GM21576 (cell line): ENCODE data around the gene CLDN7.

ENCODE experiments used
- ATAC-seq: cut with Tn5 transposase; IDR thresholded peaks from one replicate; pipeline ENCODE4 v1.9.1; 2021; ENCODE audit warnings: mild to moderate bottlenecking, moderate library complexity; ENCODE audit not compliant: unreplicated experiment

CLDN7 gene

DNA sequence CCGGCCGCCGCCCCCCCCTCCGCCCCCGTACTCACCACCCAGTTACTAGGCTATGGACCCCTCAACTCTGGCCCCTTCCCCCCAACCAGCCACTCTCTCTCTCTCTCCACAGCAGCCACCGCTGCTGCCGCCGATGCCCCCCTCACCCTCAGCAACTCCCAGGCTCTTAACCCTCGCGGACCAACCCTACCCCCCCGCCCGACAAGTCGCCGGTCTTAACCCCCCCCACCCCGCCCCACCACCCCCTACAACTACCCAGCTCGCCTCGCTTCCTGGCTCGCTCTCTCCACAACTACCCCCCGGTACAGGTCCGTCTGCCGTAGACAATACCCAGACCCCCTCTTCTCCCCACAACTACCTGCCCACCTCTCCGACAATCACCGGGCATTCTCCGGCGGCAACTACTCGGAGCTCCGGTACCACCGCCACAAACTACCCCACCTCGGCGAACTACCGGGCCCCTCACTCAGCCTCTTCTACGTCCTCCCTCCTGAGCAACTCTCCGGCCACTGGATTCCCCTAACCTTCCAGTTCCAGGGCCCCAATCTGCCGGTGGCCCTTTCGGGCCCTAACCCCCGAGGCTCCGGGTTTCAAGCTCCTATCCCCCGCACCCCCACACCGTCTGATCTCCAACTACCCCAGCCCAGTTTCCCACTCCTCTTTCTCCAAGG lies 23.7 kb downstream of the CLDN7 start:
- ATAC-seq, result no peak

DNA sequence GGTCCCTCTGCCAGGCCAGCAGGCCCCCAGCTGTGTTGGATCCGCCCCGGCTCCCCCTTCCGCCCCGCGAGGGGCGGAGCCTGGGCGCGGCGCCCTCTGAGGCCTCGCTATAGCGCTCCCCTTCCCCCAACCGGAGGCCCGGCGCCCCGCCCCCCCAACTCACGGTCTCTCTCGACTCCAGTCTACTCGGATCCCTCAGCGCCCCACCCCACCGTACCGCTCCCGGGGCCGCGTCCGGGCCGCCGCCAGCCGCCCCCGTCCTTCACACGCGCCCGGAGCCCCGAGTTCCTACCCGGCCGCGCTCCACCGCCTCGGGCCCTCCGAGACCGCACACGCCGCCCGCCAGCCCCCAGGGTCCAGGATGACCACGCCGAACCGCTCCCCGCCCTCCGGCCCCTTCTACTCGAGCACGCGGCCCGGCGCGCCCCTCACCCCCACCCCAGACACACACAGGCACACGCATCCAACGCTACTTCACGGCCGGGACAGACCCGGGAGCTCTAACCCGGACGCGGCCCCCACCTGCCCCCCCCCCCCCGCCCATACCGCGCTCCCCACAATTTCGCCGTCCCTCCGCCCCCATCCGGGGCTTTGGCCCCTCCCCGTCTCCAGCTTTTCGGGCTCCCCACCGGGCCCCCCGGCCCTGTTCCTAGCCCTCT lies 24.4 kb downstream of the CLDN7 start:
- ATAC-seq, result no peak

DNA sequence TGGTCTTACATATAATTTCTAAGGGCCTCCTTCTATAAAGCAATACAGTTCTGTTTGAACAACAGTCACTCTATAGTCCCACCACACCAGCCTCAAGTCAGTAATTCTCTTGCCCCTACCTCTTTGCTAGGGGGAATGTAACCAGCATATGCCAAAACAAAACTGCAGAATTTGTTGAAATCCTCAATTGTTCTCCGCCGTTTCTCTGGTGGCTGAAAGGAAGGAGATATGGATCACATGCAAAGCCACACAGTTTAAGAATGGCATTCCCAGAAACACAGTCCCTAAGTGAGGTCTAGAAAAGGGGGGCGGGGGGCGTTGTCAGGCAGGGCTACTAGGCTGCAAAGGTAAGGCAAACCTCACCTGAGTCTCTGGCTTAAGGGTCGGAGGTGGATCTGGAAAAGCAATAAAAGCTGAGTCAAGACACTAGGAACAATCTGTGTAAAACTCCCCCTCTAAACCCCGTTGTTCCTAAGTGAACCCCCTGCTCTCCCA lies 25.0 kb downstream of the CLDN7 start:
- ATAC-seq, result no peak

DNA sequence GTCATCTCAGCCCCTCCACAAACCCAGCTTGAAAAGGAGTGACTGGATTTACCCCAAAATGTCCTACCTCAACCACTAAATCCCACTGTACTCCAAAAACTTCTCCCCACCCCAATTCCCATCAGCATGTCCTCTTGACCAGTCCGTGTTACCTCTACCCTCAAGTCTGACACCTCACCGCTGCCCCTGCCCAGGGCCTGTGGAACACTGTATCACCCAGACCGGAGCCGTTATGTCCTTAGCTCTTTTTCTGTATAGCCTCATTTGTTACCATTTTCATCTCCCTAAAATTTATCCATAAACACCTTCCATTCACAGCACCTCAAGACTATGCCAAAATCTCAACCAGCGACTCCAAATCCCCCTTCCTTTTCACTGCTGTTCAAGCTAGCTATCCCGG lies 25.5 kb downstream of the CLDN7 start:
- no peak for ATAC-seq

DNA sequence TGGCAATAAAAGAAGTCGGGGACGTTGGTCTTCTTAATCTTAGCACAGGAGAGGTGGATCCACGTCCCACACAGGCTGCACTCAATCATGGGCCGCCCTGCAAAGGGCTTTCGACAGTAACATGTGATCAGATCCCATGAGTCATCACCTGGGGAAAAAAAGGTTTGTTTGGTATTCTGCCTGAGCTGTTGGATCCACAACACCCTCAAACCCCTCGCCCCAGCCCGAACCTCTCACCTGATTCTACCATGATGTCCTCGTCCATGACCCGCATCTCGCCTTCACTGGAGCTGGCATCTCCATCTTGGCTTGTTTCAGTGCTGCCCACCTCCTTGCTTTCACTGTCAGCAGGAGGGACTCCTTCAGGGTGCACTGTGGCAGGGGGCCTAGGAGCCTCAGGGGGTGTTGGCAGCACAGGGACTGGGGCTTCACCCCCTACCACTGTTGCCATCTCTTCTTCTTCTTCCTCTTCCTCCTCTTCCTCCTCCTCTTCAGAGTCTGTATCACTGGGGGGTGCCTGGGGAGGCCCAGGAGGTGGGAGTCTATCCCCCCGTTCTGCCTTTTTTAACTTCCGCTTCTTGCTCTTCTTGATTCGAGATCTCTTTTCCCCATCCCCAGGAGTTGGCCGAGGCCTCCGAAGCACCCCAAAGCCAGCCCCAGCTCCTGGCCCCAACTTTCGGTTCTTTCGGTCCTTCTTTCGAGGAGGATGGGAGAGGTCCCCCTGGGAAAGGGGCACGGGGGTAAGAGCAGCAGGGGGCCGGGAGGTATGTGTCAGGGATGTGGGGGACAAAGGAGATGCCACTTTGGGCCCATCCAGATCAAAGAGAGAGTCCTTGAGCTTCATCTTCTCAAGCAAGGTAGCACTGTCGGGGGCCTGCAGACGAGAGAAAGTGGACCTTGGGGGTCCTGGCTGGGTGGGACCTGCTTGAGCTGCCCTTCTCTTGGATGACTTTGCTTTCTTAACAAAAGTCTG lies 26.3 kb downstream of the CLDN7 start:
- ATAC-seq, result no peak

DNA sequence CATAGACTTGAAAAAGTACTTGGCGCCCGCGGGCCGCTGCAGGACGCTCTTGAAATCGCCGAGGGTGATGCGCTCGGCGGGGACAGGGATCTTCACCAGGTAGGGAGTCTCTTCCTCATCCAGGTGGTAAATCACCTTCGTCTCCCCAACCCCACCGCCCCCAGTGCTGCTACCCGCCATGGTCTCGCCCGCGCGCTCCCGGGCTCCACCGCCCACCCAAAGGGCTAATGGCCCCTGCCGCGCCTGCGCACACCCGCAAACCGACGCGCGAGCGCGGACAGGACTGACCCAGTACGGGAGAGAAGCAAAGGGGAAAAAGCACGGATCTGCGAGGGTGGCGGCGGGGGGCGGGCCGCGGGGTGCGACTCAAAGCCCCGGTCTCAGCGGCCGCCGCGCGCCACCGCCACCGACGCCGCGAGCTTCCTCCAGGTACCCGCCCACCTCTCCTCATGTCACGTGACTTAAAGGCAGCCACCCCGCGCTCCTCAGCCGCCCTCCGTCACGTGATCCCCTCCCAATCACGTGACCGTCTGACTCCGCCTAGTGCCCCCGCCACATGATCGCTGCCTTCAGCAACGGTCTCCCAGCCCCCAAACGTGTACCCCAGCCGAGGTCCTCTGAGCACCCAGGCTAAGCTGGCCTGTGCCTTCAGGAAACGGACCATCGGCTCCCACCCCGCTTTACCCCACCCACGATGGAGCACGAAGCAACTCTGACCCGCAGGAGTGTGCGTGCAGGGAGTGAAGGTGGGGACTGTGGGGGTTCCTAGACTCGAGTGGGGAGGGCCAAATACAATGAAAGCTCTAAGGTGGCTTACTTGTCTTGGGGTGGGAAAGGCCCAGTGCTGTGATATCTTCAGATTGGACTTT lies 28.0 kb downstream of the CLDN7 start, which contains the start of gene DVL2:
Gene DVL2, minus strand, starts transcription at position 435 of the 869 bp plus-strand sequence. Its CDS starts 255 bp downstream, at position 180.
- peak; percentile 39 for ATAC-seq

DNA sequence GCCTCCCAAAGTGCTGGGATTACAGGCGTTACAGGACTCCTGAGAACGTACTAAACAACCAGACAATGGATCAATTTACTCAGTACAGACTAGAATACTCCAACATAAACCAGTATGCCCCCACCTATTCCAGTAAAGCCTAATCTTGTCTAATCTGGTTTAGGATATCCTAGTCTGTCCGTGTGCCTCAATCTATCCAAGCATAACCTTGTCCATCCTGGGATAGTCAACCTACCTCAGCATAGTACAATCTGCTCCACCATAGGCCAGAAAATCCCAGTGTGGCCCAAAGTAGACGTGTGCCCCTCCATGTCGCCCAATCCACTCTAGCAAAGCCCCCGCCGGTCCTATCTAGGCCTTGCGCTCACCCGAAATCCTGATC lies 28.6 kb downstream of the CLDN7 start:
- no peak for ATAC-seq

DNA sequence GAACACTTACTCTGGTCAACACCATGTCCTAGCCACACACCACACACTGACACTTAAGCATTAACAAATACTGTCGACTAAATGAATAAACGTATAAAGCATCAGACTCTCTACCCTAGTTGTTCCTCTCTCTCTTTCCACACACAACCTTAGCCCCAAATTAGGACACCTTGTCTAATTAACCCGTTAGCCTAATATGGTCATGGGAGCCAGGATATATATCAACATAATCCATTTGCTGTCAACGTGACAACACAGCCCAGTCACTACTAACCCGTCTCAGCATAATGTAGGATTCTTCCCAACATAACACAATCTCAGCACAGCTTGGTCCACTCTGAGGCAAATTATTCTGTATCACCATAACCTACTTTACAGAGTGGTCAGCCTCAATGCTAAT lies 30.2 kb downstream of the CLDN7 start:
- no peak for ATAC-seq

DNA sequence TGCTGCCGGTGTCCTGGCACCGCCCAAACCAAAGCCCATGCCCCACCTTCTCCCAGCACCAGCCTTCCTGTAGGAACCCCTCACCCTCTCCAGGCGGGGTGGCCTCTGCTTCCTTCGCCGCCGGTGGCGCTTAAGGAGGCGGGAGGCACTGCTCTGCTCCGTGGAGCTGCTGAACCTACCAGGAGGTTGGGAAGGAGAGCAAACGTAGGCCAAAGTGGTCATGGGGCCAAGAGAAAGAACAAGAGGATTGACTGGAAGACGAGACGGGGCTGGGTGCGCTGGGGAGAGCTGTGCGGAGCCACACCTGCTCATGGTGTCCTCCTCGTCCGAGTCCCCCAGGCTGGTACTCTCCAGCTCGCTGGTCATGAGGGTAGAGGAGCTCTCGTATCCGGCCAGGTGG lies 32.8 kb downstream of the CLDN7 start:
- no peak for ATAC-seq

DNA sequence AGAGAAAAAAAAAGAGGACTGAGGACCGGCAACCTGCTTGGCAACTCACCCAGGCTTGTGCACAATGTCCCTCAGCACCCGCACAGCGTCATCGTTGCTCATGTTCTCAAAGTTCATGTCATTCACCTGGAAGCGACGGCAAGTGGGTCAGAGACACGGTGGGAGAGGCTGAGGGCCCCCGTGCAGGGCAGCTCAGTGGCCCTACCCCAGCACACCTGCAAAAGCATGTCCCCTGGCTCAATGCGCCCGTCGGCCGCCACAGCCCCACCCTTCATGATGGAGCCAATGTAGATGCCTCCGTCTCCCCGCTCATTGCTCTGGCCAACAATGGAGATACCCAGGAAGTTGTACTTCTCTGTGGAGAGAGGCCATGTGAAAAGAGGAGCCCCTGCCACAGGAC lies 33.4 kb downstream of the CLDN7 start:
- no peak for ATAC-seq

DNA sequence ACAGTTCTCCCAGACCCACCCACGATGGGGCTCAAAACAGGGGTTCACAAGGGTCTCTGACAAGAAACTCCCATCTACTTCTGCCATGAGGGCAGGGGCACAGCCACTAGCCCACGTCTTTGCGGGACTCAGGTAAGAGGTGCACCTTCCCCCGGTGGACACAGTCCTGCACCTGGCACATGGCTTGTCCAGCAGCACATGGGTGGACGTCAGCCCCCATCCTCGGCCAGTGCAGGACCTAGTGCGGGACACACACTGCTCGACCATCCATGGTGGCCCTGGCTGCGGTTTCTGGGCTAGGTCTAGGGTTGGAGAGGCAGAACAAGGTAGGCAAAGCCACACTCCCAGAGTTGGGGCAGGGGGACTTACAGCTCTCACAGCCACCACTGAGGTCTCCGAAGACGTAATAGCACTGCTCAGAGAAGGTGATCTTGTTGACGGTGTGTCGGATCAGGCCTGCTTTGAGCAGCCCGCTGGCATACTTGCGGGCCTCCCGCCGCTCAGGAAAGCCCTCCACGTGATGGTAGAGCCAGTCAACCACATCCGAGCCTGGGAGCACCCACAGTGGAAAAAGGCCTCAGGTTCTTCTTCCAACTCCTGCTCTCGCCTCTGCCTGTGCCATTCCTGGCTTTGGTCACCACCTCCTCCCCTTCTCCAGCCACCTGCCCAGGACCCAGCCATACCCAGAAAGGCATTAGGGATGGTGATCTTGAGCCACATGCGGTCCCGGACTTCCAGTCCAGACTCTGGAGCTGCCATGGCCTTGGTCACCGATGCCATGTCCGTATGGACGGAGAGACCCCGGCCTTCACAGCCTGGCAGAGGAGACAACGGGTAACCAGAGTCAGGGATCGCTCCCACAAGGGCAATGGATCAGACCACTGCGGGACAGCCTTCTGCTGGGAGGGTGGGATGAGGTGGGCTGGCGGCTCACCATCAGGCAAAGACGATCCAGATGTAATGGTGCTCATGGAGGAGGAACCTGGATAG lies 35.3 kb downstream of the CLDN7 start:
- ATAC-seq, result no peak

DNA sequence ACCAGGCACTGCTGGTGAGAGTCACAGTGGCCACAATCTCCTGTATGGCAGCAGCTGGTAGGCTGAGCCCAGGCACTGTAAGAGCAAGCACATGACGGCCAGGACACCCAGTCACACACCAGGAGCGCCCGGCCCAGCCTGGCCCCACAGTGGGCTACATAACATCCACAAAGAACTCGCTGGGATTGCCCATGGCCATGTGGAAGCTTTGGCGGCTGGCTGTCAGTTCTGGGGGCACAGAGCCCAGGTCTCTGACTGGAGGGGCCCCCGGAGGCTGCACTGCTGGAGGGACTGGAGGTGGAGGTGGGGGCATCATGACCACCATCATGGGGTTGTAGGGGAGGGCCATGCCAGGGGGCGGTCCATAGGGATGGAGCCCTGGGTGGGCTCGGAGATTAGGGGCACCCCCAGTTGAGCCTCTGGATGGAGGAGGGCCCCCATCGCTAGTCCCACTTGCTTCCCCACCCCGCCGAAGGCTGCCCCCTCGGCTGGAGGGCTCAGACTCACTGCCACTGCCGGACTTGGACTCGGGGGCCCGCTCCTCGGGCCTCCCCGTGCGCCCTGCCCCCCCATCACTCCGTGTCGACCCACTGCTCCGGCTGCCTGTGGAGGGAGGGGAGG lies 36.5 kb downstream of the CLDN7 start:
- ATAC-seq, result no peak

DNA sequence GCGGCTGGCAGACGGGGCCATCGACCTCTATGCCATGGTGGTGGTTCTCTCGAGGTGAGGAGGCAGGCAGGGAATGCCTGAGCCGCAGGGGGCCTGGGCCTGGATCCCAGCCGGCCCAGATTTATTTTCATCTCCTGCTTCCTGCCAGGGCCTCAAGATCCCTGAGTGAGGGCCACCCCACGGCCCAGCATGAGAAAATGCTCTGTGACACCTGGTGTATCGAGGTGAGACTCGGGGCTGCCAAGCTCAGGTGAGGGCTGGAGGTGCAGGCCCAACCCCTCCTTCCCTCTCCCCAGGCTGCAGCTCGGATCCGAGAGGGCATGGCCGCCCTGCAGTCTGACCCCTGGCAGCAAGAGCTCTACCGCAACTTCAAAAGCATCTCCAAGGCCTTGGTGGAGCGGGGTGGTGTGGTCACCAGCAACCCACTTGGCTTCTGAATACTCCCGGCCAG lies 37.6 kb downstream of the CLDN7 start:
- ATAC-seq, result no peak

DNA sequence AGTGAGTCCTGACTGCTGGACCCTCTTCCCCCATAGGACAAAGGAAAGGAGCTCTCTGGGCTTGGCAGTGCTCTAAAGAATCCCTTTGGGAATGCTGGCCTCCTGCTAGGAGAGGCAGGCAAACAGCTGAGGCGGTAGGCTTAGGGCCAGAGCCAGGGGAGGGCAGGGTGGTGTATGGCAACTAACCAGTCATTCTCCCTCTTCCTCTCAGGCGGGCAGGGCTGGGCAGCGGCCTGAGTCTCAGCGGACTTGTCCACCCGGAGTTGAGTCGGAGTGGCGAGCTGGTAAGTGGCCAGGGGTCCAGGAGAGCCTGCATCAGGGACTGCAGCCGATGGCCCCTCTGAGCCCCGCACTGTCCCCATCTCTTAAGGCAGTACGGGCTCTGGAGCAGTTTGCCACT lies 38.2 kb downstream of the CLDN7 start:
- ATAC-seq, result no peak

DNA sequence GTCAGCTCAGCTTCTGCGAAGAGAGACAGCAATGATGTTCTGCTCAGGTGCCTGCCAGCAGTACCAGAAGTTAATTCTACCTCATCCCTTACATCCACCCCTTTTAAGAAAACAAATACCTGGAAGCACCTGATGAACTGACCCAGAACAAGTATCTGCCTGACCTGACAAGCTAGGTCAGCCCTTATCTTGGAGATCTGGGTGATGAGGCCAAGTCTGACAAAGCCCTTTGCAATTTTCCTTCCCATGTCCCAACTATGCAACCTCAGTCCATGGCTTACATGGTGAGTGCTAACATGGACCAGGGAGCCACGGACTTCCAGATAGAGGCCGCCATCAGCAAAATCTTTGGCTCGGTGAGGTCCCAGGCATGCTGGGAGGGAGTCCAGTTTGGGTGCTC lies 38.9 kb downstream of the CLDN7 start:
- no peak for ATAC-seq

DNA sequence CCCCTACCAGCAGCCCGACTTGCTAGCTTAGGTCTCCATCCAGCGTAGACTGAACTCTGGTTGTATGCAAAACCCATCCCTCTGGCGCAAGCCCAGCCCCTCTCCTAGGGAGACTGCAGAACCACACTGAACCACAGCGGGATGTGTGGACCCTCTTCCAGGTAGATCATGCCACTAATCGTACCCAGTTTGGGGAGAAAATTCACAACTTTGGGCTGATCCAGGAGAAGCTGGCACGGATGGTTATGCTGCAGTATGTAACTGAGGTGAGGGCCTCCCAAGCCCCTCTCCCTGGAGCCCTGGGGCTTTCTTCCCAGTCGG lies 39.3 kb downstream of the CLDN7 start:
- no peak for ATAC-seq

DNA sequence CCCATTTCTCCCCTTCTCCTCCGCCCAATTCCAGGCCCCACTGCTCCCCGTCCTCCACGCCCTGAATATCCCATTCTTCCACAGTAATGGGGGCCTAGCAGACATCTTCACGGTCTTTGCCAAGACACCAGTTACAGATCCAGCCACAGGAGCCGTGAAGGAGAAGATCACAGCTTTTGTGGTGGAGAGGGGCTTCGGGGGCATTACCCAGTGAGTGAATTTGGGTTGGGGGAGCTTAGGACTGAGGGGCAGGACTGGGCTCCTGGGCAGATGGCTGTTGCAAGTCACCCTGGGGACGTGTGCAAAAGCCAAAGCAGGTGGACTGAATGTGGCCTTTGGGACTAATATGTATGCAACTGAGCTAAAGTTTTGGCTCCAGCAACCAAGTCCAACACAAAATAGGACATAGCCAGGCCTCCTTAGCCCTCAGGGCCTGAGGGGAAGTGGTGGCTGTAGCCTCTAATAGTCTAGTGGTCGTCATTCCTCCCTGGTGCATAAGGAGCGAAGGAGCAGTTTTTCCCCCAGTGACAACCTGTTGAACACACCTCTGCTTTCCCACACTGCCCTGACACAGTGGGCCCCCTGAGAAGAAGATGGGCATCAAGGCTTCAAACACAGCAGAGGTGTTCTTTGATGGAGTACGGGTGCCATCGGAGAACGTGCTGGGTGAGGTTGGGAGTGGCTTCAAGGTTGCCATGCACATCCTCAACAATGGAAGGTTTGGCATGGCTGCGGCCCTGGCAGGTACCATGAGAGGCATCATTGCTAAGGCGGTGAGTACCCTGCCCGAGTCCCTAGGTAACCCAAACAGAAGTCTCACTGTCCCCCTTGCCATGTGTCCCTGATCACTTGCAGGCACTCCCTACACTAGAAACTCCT lies 39.9 kb downstream of the CLDN7 start:
- no peak for ATAC-seq
